ENCODE results near the gene TSPO. TPM values are rescaled to one million over a fixed set of nuclear protein-coding genes. Genes with fewer than 3 reads are reported as not detected.
A peak's percentile ranks its signal among the peaks of the same experiment; 100 is the strongest.
"Not testable (repeated sequence)": the region's sequence is repeated elsewhere in the genome, so short reads cannot be mapped to it uniquely, and the experiment has no call there.

The TSPO gene
- total RNA-seq (61.8 and 65.3 TPM in 2 replicates), polyA plus RNA-seq (131 and 138 TPM in 2 replicates)

DNA sequence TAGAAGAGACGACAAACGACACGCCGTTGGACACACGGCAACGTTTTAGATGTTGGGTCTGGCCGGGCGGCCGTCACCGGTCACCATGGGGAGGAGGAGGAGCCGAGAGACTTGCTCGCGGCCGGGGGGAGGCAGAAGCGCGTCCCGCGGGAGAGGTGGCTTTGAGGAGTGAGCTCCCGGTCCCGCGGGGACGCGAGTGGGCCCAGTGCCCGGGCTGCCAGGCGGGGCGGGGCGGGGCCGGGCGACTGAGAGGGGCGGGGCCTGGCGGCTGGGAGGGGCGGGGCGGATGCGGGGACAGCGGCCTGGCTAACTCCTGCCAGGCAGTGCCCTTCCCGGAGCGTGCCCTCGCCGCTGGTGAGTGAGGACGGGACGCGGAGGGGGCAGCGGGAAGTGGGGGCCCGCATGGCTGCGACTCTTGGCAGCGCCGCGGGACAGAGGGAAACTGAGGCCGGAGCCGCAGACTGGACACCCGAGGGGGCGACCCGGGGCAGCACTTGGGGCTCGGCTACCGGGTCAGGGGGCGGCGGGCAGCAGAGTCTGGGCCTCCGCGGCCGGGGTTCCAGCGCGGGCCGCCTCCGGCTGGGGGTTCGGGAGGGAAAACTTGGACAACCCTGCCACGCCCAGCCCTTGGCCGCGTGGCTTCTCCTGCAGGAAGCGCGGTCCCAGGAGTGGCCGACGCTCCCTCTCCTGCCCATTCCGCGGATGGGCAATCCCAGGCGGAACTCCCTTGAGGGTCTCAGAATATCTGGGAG lies at the start of gene TSPO:
TSS of gene TSPO (plus strand) at position 309 of the 752 bp plus-strand sequence. CDS start 7,680 bp downstream, outside the sequence.
- peak; percentile 71 for DNase-seq (ENCODE audit: low spot score)

DNA sequence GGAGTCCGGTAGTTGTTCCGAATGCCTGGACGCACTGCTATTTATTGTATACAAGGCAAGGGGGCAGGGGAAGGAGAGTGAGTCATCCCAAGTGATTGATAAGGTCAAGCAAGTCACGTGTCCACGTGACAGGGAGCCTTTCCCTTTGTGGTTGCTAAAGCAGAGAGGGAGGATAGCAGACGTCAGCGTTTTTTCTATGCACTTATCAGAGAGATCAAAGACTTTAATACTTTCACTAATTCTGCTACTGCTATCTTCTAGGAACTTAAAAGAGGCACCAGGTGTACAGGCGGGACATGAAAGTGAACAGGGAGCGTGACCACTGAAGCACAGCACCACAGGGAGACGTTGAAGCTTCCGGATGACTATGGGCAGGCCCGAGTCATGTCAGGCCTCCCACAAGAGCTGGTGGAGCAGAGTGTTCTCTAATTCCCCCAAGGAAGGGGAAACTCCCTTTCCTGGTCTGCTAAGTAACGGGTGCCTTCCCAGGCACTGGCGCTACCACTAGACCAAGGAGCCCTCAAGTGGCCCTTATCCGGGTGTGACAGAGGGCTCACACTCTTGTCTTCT lies 47.2 kb upstream of the TSPO start:
- H4K20me1 ChIP-seq (ENCODE audit: insufficient read depth, poor library complexity, severe bottlenecking); H3K9me3 ChIP-seq (ENCODE audit: low read depth); H3K79me2 ChIP-seq; H3K9me2 ChIP-seq (replicated peaks; ENCODE audit: insufficient read depth); H3K36me3 ChIP-seq (replicated peaks; ENCODE audit: insufficient read depth, low read depth); H2AFZ ChIP-seq; H3K4me3 ChIP-seq; H3K27me3 ChIP-seq: not testable (repeated sequence)
- H3K4me2 ChIP-seq: peak overlapping the region; percentile 50
- 25% methylated on average over 15 of the region's 15 CpGs for WGBS (ENCODE audit: low lambda C conversion rate, missing lambda C conversion rate)
- H3K4me1 ChIP-seq (ENCODE audit: insufficient read depth): peaks cover 12% of the 10 kb centered on the region
- H3K27ac ChIP-seq: peak overlapping the region; percentile 68
- DNase-seq (ENCODE audit: low spot score): peak; percentile 92
- peak; percentile 99 for TF ChIP-seq EZH2phosphoT487 (IDR thresholded peaks at IDR 0.05; ENCODE audit: low read depth, severe bottlenecking, unreplicated experiment)

More for the DNA sequence above, at the start of gene TSPO:
- H2AFZ ChIP-seq: peak within 1 kb of the TSS; percentile 97
- WGBS (ENCODE audit: low lambda C conversion rate, missing lambda C conversion rate): 17% methylated on average over 43 of the region's 75 CpGs
- H3K79me2 ChIP-seq: no peaks in the 10 kb centered on the region
- H3K9me3 ChIP-seq (ENCODE audit: low read depth): no peaks in the 10 kb centered on the region
- H3K27me3 ChIP-seq: no peaks in the 10 kb centered on the region
- H3K27ac ChIP-seq: peak within 1 kb of the TSS; percentile 88
- H4K20me1 ChIP-seq (ENCODE audit: insufficient read depth, poor library complexity, severe bottlenecking): no peaks in the 10 kb centered on the region
- peak within 1 kb of the TSS; percentile 99 for H3K4me2 ChIP-seq
- no peaks in the 10 kb centered on the region for H3K36me3 ChIP-seq (replicated peaks; ENCODE audit: insufficient read depth, low read depth)
- TF ChIP-seq EZH2 (IDR thresholded peaks at IDR 0.05; ENCODE audit: borderline replicate concordance) (no peak), EZH2phosphoT487 (IDR thresholded peaks at IDR 0.05; ENCODE audit: low read depth, severe bottlenecking, unreplicated experiment) (no peak)
- TF ChIP-seq, protein P1, sequence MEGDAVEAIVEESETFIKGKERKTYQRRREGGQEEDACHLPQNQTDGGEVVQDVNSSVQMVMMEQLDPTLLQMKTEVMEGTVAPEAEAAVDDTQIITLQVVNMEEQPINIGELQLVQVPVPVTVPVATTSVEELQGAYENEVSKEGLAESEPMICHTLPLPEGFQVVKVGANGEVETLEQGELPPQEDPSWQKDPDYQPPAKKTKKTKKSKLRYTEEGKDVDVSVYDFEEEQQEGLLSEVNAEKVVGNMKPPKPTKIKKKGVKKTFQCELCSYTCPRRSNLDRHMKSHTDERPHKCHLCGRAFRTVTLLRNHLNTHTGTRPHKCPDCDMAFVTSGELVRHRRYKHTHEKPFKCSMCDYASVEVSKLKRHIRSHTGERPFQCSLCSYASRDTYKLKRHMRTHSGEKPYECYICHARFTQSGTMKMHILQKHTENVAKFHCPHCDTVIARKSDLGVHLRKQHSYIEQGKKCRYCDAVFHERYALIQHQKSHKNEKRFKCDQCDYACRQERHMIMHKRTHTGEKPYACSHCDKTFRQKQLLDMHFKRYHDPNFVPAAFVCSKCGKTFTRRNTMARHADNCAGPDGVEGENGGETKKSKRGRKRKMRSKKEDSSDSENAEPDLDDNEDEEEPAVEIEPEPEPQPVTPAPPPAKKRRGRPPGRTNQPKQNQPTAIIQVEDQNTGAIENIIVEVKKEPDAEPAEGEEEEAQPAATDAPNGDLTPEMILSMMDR (IDR thresholded peaks at IDR 0.05; ENCODE audit: poor library complexity): no peak
- peak within 1 kb of the TSS; percentile 73 for H3K4me3 ChIP-seq
- peaks cover 11% of the 10 kb centered on the region for H3K4me1 ChIP-seq (ENCODE audit: insufficient read depth)
- H3K9me2 ChIP-seq (replicated peaks; ENCODE audit: insufficient read depth): no peaks in the 10 kb centered on the region

DNA sequence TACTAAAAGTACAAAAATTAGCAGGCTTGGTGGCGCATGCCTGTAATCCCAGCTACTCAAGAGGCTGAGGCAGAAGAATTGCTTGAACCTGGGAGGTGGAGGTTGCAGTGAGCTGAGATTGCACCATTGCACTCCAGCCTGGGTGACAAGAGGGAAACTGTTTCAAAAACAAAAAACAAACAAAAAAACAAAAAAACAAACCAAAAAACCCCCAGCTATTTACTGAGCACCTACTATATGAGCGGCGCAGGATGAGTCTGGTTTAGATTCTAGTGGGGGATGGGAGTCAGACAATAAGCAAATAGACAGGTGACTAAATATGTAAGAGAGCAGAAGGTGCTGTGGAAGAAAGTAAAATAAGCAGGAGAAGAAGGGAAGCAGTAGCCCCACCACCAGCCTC lies 46.4 kb upstream of the TSPO start:
- 97% methylated on average over 3 of the region's 3 CpGs for WGBS (ENCODE audit: low lambda C conversion rate, missing lambda C conversion rate)
- H3K4me3 ChIP-seq; H3K4me2 ChIP-seq; H2AFZ ChIP-seq; H3K36me3 ChIP-seq (replicated peaks; ENCODE audit: insufficient read depth, low read depth); DNase-seq (ENCODE audit: low spot score); H3K9me2 ChIP-seq (replicated peaks; ENCODE audit: insufficient read depth); H3K79me2 ChIP-seq; H4K20me1 ChIP-seq (ENCODE audit: insufficient read depth, poor library complexity, severe bottlenecking); H3K9me3 ChIP-seq (ENCODE audit: low read depth); H3K27ac ChIP-seq: not testable (repeated sequence)
- Histone ChIP-seq H3K4me1 (ENCODE audit: insufficient read depth) (peaks cover 13% of the 10 kb centered on the region), H3K27me3 (peaks cover 12% of the 10 kb centered on the region)

DNA sequence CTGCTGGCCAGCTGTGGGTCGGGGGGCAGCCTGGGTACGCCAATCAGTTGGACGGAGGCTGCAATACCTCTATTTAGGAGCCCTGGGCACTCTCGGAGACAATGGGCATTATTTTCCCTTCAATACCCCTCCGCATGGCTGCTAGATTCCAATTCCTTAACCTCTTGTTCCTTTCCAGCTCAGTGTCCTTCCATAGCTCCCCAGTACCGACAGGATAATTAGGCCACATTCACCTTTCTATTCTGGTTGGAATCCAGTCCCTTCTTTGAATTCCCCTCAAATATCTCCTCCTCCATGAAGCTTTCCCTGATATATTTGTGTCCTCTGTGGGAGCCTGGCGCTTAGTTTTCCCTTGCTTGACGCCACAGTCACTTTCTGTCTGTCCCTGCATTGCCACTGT lies 45.1 kb upstream of the TSPO start:
- H3K9me2 ChIP-seq (replicated peaks; ENCODE audit: insufficient read depth): no peaks in the 10 kb centered on the region
- H3K36me3 ChIP-seq (replicated peaks; ENCODE audit: insufficient read depth, low read depth): no peaks in the 10 kb centered on the region
- TF ChIP-seq EZH2phosphoT487 (IDR thresholded peaks at IDR 0.05; ENCODE audit: low read depth, severe bottlenecking, unreplicated experiment): no peak
- TF ChIP-seq, protein P1 (IDR thresholded peaks at IDR 0.05; ENCODE audit: poor library complexity): no peak
- peaks cover 22% of the 10 kb centered on the region for H3K27me3 ChIP-seq
- H2AFZ ChIP-seq: no peak overlapping the region
- no peaks in the 10 kb centered on the region for H4K20me1 ChIP-seq (ENCODE audit: insufficient read depth, poor library complexity, severe bottlenecking)
- H3K4me3 ChIP-seq: no peak overlapping the region
- H3K4me2 ChIP-seq: no peak overlapping the region
- 92% methylated on average over 8 of the region's 8 CpGs for WGBS (ENCODE audit: low lambda C conversion rate, missing lambda C conversion rate)
- no peaks in the 10 kb centered on the region for H3K9me3 ChIP-seq (ENCODE audit: low read depth)
- no peak overlapping the region for H3K27ac ChIP-seq
- peaks cover 23% of the 10 kb centered on the region for H3K4me1 ChIP-seq (ENCODE audit: insufficient read depth)
- no peaks in the 10 kb centered on the region for H3K79me2 ChIP-seq
- DNase-seq (ENCODE audit: low spot score): no peak
